Breast epithelium (tissue), 3 donors: ENCODE data around the gene PTPN14.

ENCODE experiments used
- CTCF ChIP-seq, 3 donors: fragments of 450-650 bp; IDR thresholded peaks; one replicate each; pipeline ENCODE4 v1.5.1; 2016 to 2017; ENCODE audit warnings: antibody characterized with exemption in 3 of 3, mild to moderate bottlenecking in 3 of 3, moderate library complexity in 3 of 3
- POLR2A ChIP-seq: fragments of 450-650 bp; IDR thresholded peaks from one replicate; pipeline ENCODE4 v1.6.1; 2016; ENCODE audit warnings: antibody characterized with exemption, mild to moderate bottlenecking, moderate library complexity
- POLR2AphosphoS5 ChIP-seq, 3 donors: sonication (generic); formaldehyde crosslinking; IDR thresholded peaks; one replicate each; pipeline ENCODE4 v1.6.1; 2017; ENCODE audit warnings: antibody characterized with exemption in 3 of 3

GRCh38 chr1:214568328-214568727 is 16.9 kb upstream of the PTPN14 start:
- TF ChIP-seq CTCF (IDR thresholded peaks at IDR 0.05) (no peak), POLR2AphosphoS5 (IDR thresholded peaks at IDR 0.05) (no peak), POLR2A (no peak)
